HUES64 (cell line): ENCODE data around the gene FMO3.

Experiments
- H3K27ac ChIP-seq: 2 replicates; pipeline ENCODE4 v1.7.0; 2013; ENCODE audit warnings: low read depth, low read length, inconsistent platforms
- H3K27me3 ChIP-seq: 2 replicates; pipeline ENCODE4 v1.6.1; 2013; ENCODE audit warnings: mild to moderate bottlenecking, low read length; ENCODE audit not compliant: insufficient read depth
- H3K36me3 ChIP-seq: 2 replicates; pipeline ENCODE4 v1.6.1; 2013; ENCODE audit warnings: mild to moderate bottlenecking, low read length; ENCODE audit not compliant: insufficient read depth
- H3K4me1 ChIP-seq: 2 replicates; pipeline ENCODE4 v1.6.1; 2013; ENCODE audit warnings: mild to moderate bottlenecking, low read length, moderate library complexity; ENCODE audit not compliant: insufficient read depth
- H3K4me3 ChIP-seq: 2 replicates; pipeline ENCODE4 v1.5.1; 2013; ENCODE audit warnings: mild to moderate bottlenecking, low read length, moderate library complexity
- H3K9ac ChIP-seq: 2 replicates; pipeline ENCODE4 v1.6.1; 2013; ENCODE audit warnings: mild to moderate bottlenecking, low read depth, low read length
- H3K9me3 ChIP-seq: 2 replicates; pipeline ENCODE4 v1.6.1; 2013; ENCODE audit warnings: low read depth, low read length; ENCODE audit not compliant: insufficient read depth
- WGBS: fragments of 150-250, 120-280 bp; methylation state at CpG from one replicate; pipeline ENCODE4 v1.1.7; 2013; ENCODE audit warnings: missing lambda C conversion rate; 5-methylcytosine and 5-hydroxymethylcytosine counted together

FMO3 gene

DNA sequence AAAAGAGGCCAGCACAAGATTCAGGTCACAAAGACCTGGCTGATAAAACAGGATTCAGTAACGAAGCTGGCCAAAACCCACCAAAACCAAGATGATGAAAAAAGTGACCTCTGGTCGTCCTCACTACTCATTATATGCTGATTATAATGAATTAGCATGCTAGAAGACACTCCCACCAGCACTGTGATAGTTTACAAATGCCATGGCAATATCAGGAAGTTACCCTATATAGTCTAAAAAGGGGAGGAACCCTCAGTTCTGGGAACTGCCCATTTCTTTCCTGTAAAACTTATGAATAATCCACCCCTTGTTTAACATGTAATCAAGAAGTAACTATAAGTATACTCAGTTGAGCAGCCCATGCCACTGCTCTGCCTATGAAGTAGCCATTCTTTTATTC, 68.4 kb downstream of the FMO3 start:
- 86% methylated on average over 1 of the region's 2 CpGs for WGBS
- peaks cover 9% of the 10 kb centered on the region; the same call in 1 of the 2 replicates for H3K4me1 ChIP-seq

DNA sequence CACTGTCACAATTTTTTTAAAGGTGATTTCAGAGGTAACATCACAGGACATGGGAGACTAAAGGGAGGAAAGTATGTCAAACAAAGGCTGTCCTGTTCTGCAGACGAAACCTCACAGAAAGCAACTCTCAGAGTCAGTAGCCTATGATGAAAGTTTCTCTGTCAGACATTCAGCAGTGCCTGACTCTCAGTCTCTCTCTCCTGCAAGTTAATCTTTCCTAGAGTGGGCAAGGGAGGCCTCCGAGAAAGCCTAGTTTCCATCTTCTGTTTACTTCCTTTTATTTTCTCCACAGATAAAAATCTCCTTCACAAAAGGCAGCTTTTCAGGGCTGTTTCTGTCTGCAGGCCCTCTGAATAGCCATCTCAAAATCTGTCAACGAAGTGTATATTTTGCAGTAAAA, 69.5 kb downstream of the FMO3 start:
- Histone ChIP-seq H3K4me1 (peaks cover 9% of the 10 kb centered on the region; the same call in 1 of the 2 replicates), H3K27ac (no peak overlapping the region), H3K4me3 (no peak overlapping the region), H3K9ac (no peak overlapping the region), H3K27me3 (no peaks in the 10 kb centered on the region), H3K36me3 (no peaks in the 10 kb centered on the region), H3K9me3 (no peaks in the 10 kb centered on the region)
- 84% methylated on average over 2 of the region's 3 CpGs for WGBS

More for the DNA sequence above, 68.4 kb downstream of the FMO3 start:
- H3K4me3 ChIP-seq, result no peak overlapping the region
- no peaks in the 10 kb centered on the region for H3K27me3 ChIP-seq
- no peak overlapping the region for H3K27ac ChIP-seq
- no peaks in the 10 kb centered on the region for H3K9me3 ChIP-seq
- no peak overlapping the region for H3K9ac ChIP-seq
- H3K36me3 ChIP-seq, result no peaks in the 10 kb centered on the region

DNA sequence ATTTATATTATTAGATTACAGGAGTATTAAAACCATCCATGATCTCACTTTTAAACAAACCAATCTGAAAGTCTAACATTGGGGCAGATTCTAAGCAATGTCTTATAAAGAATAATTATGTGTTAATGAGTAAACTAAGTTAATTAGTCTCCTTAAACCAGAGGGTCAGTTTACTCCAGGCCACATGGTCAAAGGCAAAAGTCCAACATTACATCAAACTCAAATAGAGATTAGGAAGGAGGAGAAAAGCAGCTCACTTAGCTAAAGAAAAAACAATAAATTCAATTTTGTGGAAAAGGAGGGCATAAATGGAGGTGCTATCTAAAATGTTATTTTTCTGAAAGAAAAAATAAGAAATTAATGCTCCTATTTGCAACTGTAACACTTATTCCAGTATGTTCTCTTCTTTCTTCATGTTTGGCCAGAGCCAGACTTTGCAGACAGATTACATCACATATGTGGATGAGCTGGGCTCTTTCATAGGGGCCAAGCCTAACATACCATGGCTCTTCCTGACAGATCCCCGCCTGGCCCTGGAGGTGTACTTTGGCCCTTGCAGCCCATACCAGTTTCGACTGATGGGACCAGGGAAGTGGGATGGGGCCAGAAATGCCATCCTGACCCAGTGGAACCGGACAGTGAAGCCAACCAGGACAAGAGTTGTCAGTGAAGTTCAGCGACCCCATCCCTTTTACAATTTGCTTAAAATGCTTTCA, 70.1 kb downstream of the FMO3 start:
- 91% methylated on average over 4 of the region's 4 CpGs for WGBS
- no peaks in the 10 kb centered on the region for H3K9me3 ChIP-seq

DNA sequence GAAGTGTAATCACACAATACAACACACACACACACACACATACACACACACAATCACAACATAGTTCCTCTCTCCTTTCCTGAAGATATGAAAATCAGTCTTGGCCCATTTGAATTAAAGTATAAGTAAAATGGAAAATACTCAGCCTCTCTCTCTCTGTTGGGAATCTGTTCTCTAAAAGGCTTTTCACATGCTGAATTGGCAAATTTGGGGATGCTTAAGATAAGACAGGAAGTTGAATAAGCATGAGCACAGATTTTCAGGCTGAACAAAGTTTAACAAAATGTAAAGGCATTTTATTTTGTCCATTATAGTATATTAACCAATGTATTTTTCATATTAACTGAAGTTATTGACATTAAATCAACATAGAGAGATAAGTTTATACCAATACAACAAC, 70.7 kb downstream of the FMO3 start:
- H3K36me3 ChIP-seq, result no peaks in the 10 kb centered on the region
- no peak overlapping the region for H3K27ac ChIP-seq
- H3K9ac ChIP-seq, result no peak overlapping the region
- H3K27me3 ChIP-seq, result no peaks in the 10 kb centered on the region
- H3K4me1 ChIP-seq, result peaks cover 9% of the 10 kb centered on the region; the same call in 1 of the 2 replicates
- no peaks in the 10 kb centered on the region for H3K9me3 ChIP-seq
- H3K4me3 ChIP-seq, result no peak overlapping the region

More for the DNA sequence above, 70.1 kb downstream of the FMO3 start:
- H3K27me3 ChIP-seq, result no peaks in the 10 kb centered on the region
- H3K27ac ChIP-seq, result no peak overlapping the region
- H3K36me3 ChIP-seq, result no peaks in the 10 kb centered on the region
- peaks cover 9% of the 10 kb centered on the region; the same call in 1 of the 2 replicates for H3K4me1 ChIP-seq
- no peak overlapping the region for H3K9ac ChIP-seq
- H3K4me3 ChIP-seq, result no peak overlapping the region

DNA sequence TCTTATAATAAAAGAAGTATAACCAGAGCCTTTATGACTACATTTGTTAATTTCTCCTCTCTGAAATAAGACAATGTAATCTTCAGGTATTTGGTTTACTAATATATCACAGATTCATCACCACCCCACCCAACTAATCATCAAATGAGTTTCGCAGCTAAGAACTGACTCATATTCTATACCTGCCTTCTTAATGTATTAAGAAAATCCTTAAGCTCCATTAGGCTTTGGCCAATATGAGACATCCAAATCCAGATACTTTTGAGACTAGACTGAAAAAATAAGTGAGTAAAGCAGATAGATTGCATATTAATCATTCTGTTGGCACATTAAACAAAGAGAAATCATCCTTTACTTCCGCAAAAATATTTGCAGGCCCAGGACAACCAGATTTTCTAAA, 75.7 kb downstream of the FMO3 start:
- H3K9ac ChIP-seq, result no peak overlapping the region
- no peak overlapping the region for H3K27ac ChIP-seq
- H3K4me1 ChIP-seq, result no peaks in the 10 kb centered on the region
- 92% methylated on average over 1 of the region's 2 CpGs for WGBS
- H3K9me3 ChIP-seq, result no peaks in the 10 kb centered on the region
- no peak overlapping the region for H3K4me3 ChIP-seq
- H3K27me3 ChIP-seq, result no peaks in the 10 kb centered on the region
- no peaks in the 10 kb centered on the region for H3K36me3 ChIP-seq
